Superior temporal gyrus (tissue), 1 donor: ENCODE measurements around the gene KDSR.

Experiments used
- DNase-seq: peaks from one replicate; pipeline ENCODE4 v3.0.0-alpha.2; 2016; ENCODE audit errors: extremely low spot score

The KDSR gene

DNA sequence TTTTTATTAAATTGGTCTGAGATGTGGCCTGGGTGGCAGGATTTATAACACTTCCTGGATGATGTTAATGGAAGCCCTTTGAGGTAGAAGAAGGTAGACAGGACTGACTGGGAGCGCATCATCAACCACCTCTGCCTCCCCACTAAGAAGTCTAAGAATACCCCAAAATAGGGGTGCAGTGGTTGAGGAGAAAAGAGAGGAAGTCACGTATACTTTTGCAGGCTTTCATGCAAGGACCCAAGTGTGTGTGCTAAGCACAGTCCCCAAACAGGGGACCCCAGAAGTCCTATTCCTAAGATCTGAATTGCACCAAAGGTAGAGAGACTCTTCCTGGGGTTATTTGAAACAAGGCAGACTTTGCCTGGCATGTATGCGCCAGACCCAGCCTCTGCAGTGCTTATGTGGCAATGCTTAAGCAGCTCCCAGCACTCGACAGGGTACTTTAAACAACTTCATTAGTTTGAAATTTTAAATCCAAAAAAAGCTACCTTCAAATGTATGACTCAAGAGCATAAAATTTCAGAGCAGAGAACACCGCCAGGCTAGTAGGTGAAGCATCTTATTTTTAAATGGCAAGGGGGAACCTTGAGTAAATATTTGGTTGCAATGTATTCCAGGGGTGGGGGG is 82.7 kb downstream of the KDSR start:
- no peak for DNase-seq

DNA sequence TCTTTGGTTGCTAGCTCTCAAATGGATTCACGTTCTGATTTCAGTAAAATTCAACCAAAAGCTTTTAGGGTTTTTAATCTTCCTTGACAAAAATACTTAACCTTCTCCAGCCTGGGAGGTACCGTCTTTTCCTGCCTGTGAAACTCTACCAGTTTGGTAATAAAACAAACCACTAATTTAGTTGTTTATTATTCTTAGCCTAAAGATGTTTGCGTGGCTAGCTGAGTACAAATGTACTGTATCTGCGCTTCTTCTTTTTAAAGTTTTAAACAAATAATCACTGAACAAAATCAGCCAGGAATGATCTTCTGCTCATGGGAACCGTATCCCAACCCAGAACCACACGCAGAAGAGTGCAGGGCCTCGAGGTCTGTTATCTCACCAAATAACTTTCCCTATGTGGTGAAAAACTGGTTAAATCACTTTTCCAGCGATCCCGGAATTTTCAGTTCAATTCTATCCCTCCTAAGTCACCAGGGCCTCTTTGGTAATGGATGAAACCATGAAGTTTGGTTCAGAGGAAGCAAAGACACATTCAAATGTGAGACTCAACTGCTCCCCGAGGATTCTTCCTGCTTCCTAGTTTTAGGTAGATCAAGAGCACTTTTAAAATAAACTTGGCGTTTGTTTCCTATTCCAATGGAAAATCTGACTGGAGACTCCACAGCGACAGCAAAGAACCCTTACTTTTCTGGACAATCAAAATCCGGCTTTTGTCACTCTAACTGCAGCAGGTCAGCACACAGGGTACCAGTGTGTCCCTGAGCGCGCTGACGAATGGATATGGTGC is 83.5 kb downstream of the KDSR start:
- no peak for DNase-seq

DNA sequence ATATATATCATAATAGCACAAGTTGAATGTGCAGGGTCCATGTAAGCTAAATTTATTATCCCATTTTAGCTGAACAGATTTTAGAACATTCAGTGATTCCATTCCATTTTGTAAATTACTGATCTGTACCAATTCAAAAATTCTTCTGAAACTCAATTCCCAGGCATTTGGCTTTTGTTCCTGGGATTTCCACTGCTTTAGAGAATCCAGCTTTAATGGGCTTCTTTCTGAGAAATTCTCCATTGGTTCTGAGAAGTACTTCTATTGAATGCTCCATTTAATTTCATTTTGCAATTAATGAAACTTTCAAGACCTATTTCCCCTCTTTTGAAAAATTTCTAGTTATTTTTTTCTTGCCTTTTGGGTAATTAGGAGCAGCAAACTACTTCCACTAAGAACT is 84.2 kb downstream of the KDSR start:
- DNase-seq: no peak
